Heart left ventricle (tissue), 16 donors: ENCODE measurements around the gene SULT4A1. TPM values are rescaled to one million over a fixed set of nuclear protein-coding genes. Genes with fewer than 3 reads are reported as not detected.
A peak's percentile ranks its signal among the peaks of the same experiment; 100 is the strongest.

Experiments
- ATAC-seq, 4 donors: fragments of 200-7000 bp; cut with Tn5 transposase; one replicate each; pipeline ENCODE4 v1.9.1; 2020 to 2022; ENCODE audit warnings: moderate library complexity in 4 of 4, mild to moderate bottlenecking in 3 of 4, moderate number of reproducible peaks in 1 of 4
- DNase-seq, 5 donors: peaks; one replicate each; pipeline ENCODE4 v3.0.0-alpha.2; 2020
- H3K27ac ChIP-seq, 12 donors: fragments of 200-600 bp; sonication (generic) in 4 of 12; one replicate each; pipeline versions ENCODE4 v1.5.0 to v1.8.0; 2016 to 2022; ENCODE audit warnings: mild to moderate bottlenecking in 2 of 12
- H3K27me3 ChIP-seq, 9 donors: fragments of 200-600 bp; sonication (generic) in 2 of 9; one replicate each; pipeline versions ENCODE4 v1.5.1 to v1.8.0; 2016 to 2022; ENCODE audit warnings: mild to moderate bottlenecking in 3 of 9
- H3K36me3 ChIP-seq, 9 donors: fragments of 200-600 bp; sonication (generic) in 2 of 9; one replicate each; pipeline versions ENCODE4 v1.5.0 to v1.8.0; 2018 to 2022; ENCODE audit warnings: mild to moderate bottlenecking in 2 of 9
- H3K4me1 ChIP-seq, 12 donors: fragments of 200-600 bp; sonication (generic) in 4 of 12; one replicate each; pipeline versions ENCODE4 v1.5.0 to v1.8.0; 2016 to 2022; ENCODE audit warnings: mild to moderate bottlenecking in 3 of 12
- H3K4me3 ChIP-seq, 12 donors: fragments of 200-600 bp; sonication (generic) in 4 of 12; one replicate each; pipeline versions ENCODE4 v1.5.0 to v1.8.0; 2017 to 2022; ENCODE audit warnings: mild to moderate bottlenecking in 9 of 12, moderate library complexity in 4 of 12
- H3K9me3 ChIP-seq, 12 donors: fragments of 200-600 bp; sonication (generic) in 4 of 12; one replicate each; pipeline versions ENCODE4 v1.5.0 to v1.8.0; 2016 to 2022; ENCODE audit warnings: mild to moderate bottlenecking in 1 of 12
- POLR2A ChIP-seq, 2 donors: fragments of 450-650 bp; IDR thresholded peaks; one replicate each; pipeline ENCODE4 v1.6.1; 2017; ENCODE audit warnings: antibody characterized with exemption in 2 of 2, mild to moderate bottlenecking in 2 of 2, moderate library complexity in 2 of 2
- WGBS, 4 donors: extraction: QIAGEN DNeasy Blood & Tissue Kit in 2 of 4; methylation state at CpG; one replicate each; pipeline versions ENCODE4 v1.1.5 to v1.1.7; 2013 to 2018; 5-methylcytosine and 5-hydroxymethylcytosine counted together
- intact Hi-C, 10 donors: fragments of 100-400 bp; cut with DNase I; formaldehyde crosslinking; loops; one replicate each; pipeline versions ENCODE4 v1.11.1 to v1.14.2; 2022
- polyA plus RNA-seq, 2 donors: library from polyadenylated mRNA; stranded (reverse); fragments of 200-250 nt; gene quantifications; one replicate each; pipeline ENCODE4 v1.2.3, GENCODE V29; 2013
- total RNA-seq, 9 donors: library from RNA; depleted of rRNA in 2 of 9; stranded (reverse); fragments of >200 nt in 2 of 9; fragmentation: NEBNext Ultra II Directional in 3 of 9; extraction: Animal tissue kit (Norgen Biotek cat#: 25700) in 3 of 9; gene quantifications; one replicate each; pipeline versions ENCODE4 v1.1.0 to v1.2.4, GENCODE V29; 2016 to 2023
- TF ChIP-seq, protein P1 (sequence below), 12 donors: fragments of 200-600 bp; sonication (generic) in 4 of 12; IDR thresholded peaks; one replicate each; pipeline versions ENCODE4 v1.5.0 to v1.8.0; 2018 to 2022; ENCODE audit warnings: antibody characterized with exemption in 12 of 12, mild to moderate bottlenecking in 5 of 12
- donor health status: ischemic (EF 13 %, LVEDD 7.1; RV severe dilation, severe dysfunction).
- donor health status: healthy with polysubstance abuse.
- donor health status: DM: no; HTN: yes; CAD: no.
- donor health status: DM: no; HTN: no; CAD: no.
- donor health status: ischemic (EF 25% LVEDD 6.9; RV normal size, moderate dysfunction).
- donor health status: ischemic (EF 25% LVEDD 5.7; RV mildly dilated, moderate dysfunction).
- donor health status: healthy.
- donor health status: DM: yes; HTN: yes; CAD: no.
- donor health status: ischemic (EF 35%, LVEDD 5.7; RV mildly dilated, moderate dysfunction).
- donor health status: nonischemic (EF 11% LVEDD 7.7; RV severe dilation, severe dysfunction).
- donor health status: DM: yes; HTN: yes; CAD: no.
- donor health status: PGD.
- donor health status: ischemic (EF 29% LVEDD 5.4; RV normal size, mild dysfunction).
- donor health status: nonischemic (EF 23%, LVEDD 6.1; RV moderate dilation, normal function).

Gene SULT4A1
- total and polyA plus RNA-seq, 11 donors: 0.07 to 0.92 (median 0.21) TPM; not detected in 6

DNA sequence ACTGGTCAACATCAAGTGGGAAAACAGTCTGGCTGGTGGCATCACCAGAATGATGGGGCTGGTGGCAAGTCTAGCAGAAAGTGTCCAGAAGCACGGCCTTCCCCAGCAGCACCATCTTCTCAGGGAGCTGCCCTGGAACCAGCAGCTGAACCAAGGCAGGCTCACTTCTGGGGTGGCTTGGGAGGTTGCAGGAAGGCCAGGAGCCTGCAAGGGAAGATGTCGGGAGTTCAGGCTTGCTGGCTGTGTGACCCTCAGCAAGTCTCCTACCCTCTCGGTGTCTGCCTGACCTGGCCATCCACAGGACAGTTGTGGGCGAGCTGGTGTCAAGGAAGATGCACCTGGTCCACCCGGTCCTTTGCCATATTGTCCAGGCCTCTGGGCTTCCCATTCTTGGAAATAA lies 31.8 kb upstream of the SULT4A1 start:
- intact Hi-C loops: loop anchor here in 1 of 10 donors (5.0 kb wide), 1 partner anchor 48 kb away; no protein-coding TSS in a partner anchor
- Histone ChIP-seq H3K27ac (no peak overlapping the region), H3K36me3 (no peaks in the 10 kb centered on the region), H3K9me3 (no peaks in the 10 kb centered on the region), H3K4me1 (peaks cover 0 to 13% (median 0%) of the 10 kb centered on the region in 12 donors), H3K27me3 (peaks cover 13 to 48% (median 38%) of the 10 kb centered on the region in 9 donors), H3K4me3 (no peak overlapping the region)
- DNase-seq (no peak), ATAC-seq (no peak)
- TF ChIP-seq, protein P1, sequence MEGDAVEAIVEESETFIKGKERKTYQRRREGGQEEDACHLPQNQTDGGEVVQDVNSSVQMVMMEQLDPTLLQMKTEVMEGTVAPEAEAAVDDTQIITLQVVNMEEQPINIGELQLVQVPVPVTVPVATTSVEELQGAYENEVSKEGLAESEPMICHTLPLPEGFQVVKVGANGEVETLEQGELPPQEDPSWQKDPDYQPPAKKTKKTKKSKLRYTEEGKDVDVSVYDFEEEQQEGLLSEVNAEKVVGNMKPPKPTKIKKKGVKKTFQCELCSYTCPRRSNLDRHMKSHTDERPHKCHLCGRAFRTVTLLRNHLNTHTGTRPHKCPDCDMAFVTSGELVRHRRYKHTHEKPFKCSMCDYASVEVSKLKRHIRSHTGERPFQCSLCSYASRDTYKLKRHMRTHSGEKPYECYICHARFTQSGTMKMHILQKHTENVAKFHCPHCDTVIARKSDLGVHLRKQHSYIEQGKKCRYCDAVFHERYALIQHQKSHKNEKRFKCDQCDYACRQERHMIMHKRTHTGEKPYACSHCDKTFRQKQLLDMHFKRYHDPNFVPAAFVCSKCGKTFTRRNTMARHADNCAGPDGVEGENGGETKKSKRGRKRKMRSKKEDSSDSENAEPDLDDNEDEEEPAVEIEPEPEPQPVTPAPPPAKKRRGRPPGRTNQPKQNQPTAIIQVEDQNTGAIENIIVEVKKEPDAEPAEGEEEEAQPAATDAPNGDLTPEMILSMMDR (IDR thresholded peaks at IDR 0.05): no peak
- TF ChIP-seq POLR2A (IDR thresholded peaks at IDR 0.05): no peak
- WGBS, 4 donors: 75 to 94% (median 88%) methylated on average over 4 to 5 of the region's 5 CpGs

- DNase-seq (no peak), ATAC-seq (no peak)
- H3K36me3 ChIP-seq: no peaks in the 10 kb centered on the region
- WGBS, 4 donors: 57 to 70% (median 66%) methylated on average over 1 to 5 of the region's 5 CpGs
- intact Hi-C loops: loop anchor here in 1 of 10 donors (5.0 kb wide), 1 partner anchor 49 kb away; no protein-coding TSS in a partner anchor
- H3K27me3 ChIP-seq: peaks cover 15 to 56% (median 41%) of the 10 kb centered on the region in 9 donors
- no peaks in the 10 kb centered on the region for H3K9me3 ChIP-seq
- TF ChIP-seq, protein P1 (IDR thresholded peaks at IDR 0.05): no peak
- peaks cover 0 to 13% (median 0%) of the 10 kb centered on the region in 12 donors for H3K4me1 ChIP-seq
- H3K27ac ChIP-seq: no peak overlapping the region
- no peak overlapping the region for H3K4me3 ChIP-seq
Observed at GRCh38 chr22:43893266-43893665, 31.0 kb upstream of the SULT4A1 start.

DNA sequence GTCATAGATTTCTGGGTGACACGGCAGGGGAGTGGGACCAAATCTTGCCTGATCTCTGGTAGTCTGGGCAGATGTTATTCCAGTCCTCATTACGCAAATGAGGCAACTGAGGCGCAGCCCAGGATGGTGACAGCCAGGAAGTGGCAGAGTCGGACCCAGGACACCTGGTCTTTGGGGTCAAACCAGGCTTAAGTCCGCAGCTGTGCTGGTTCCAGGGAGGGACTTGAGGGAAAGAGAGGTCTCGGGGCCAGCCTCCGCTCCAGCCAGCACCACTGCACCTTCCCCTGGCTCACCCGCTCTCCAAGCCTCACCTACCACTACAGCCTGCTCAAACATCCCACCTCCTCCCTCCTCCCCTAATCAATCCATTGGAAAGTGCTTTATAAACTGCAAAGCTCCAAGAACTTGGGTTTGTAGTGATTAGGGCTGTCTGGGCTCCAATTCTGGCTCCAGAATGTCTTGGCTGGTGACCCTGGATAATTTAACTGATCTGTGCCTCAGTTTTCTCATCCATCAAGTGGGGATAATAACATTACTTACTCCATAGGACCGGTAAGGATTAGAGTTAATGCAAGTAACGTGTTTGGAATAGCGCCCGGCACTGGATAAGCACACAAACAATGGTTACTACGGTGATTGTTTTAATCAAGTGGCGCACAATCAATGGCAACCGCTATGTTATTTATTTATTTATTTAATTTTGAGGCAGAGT lies 30.0 kb upstream of the SULT4A1 start:
- H3K4me3 ChIP-seq: no peak overlapping the region
- H3K36me3 ChIP-seq: no peaks in the 10 kb centered on the region
- peaks cover 0 to 13% (median 0%) of the 10 kb centered on the region in 12 donors for H3K4me1 ChIP-seq
- no peak overlapping the region for H3K27ac ChIP-seq
- no peaks in the 10 kb centered on the region for H3K9me3 ChIP-seq
- TF ChIP-seq, protein P1 (IDR thresholded peaks at IDR 0.05): no peak
- no peak for TF ChIP-seq POLR2A (IDR thresholded peaks at IDR 0.05)
- intact Hi-C loops: loop anchor here in 1 of 10 donors (5.0 kb wide), 1 partner anchor 50 kb away; no protein-coding TSS in a partner anchor
- DNase-seq (no peak), ATAC-seq (no peak)
- H3K27me3 ChIP-seq: peaks cover 15 to 63% (median 44%) of the 10 kb centered on the region in 9 donors
- 42 to 63% (median 46%) methylated on average over 11 to 15 of the region's 15 CpGs for WGBS, 4 donors

- peak within 1 kb of the TSS in 1 of 12 donors; percentile 10 for H3K4me3 ChIP-seq
- intact Hi-C loops: loop anchor here in 1 of 10 donors (5.0 kb wide), 1 partner anchor 51 kb away; no protein-coding TSS in a partner anchor
- no peak within 1 kb of the TSS for H3K27ac ChIP-seq
- no peaks in the 10 kb centered on the region for H3K9me3 ChIP-seq
- peaks cover 0 to 13% (median 0%) of the 10 kb centered on the region in 12 donors for H3K4me1 ChIP-seq
- TF ChIP-seq, protein P1 (IDR thresholded peaks at IDR 0.05): no peak
- TF ChIP-seq POLR2A (IDR thresholded peaks at IDR 0.05): no peak
- H3K36me3 ChIP-seq: no peaks in the 10 kb centered on the region
- WGBS, 4 donors: 2 to 4% (median 3%) methylated on average over 25 to 72 of the region's 72 CpGs
- DNase-seq (no peak), ATAC-seq (no peak)
- H3K27me3 ChIP-seq: peaks cover 15 to 69% (median 44%) of the 10 kb centered on the region in 9 donors
Observed at GRCh38 chr22:43891360-43892182, 29.3 kb upstream of the SULT4A1 start, which contains the start of gene PNPLA5. Gene PNPLA5 (minus strand): TSS chr22:43892013. CDS start chr22:43891880, 133 bp downstream.
